SU-DHL-6 (cell line): ENCODE measurements around the gene THG1L.

ENCODE experiments used
- H2AFZ ChIP-seq: fragments of 200-600 bp; sonication (generic); 2 replicates; pipeline ENCODE4 v1.6.1; 2014; ENCODE audit warnings: low read depth, mild to moderate bottlenecking, moderate library complexity, mixed read lengths, antibody characterized with exemption, low read length; ENCODE audit not compliant: severe bottlenecking
- H3F3A ChIP-seq: fragments of 200-600 bp; shearing (Covaris generic); 2 replicates; pipeline ENCODE4 v1.6.0; 2016; ENCODE audit warnings: antibody characterized with exemption, mild to moderate bottlenecking; ENCODE audit not compliant: insufficient read depth
- H3K27ac ChIP-seq: fragments of 200-600 bp; sonication (generic); 2 replicates; pipeline ENCODE4 v1.5.1; 2016; ENCODE audit warnings: low read depth, mild to moderate bottlenecking, low read length, moderate library complexity, mixed read lengths
- H3K27me3 ChIP-seq: fragments of 200-600 bp; sonication (generic), shearing (Covaris generic); 2 replicates; pipeline ENCODE4 v1.6.0; 2014; ENCODE audit warnings: mild to moderate bottlenecking, low read length
- H3K36me3 ChIP-seq: fragments of 200-600 bp; sonication (generic); 2 replicates; pipeline ENCODE4 v1.6.1; 2014; ENCODE audit warnings: mild to moderate bottlenecking, low read length, mixed read lengths
- H3K4me2 ChIP-seq: fragments of 300-600, 200-600 bp; shearing (Covaris generic), sonication (generic); 2 replicates; pipeline ENCODE4 v1.6.0; 2014; ENCODE audit warnings: low read length, low read depth, mild to moderate bottlenecking; ENCODE audit not compliant: poor library complexity, severe bottlenecking
- H3K4me3 ChIP-seq: fragments of 200-600 bp; sonication (generic); 2 replicates; pipeline ENCODE4 v1.5.1; 2014; ENCODE audit warnings: antibody characterized with exemption, low read length, mild to moderate bottlenecking, mixed read lengths; ENCODE audit not compliant: insufficient read depth, poor library complexity, severe bottlenecking
- H3K79me2 ChIP-seq: fragments of 200-600 bp; sonication (generic); 2 replicates; pipeline ENCODE4 v1.6.1; 2014; ENCODE audit warnings: mild to moderate bottlenecking, low read length, moderate library complexity; ENCODE audit not compliant: insufficient read depth
- H3K9ac ChIP-seq: fragments of 200-600 bp; sonication (generic); 2 replicates; pipeline ENCODE4 v1.7.0; 2014; ENCODE audit warnings: mild to moderate bottlenecking, low read length
- H3K9me2 ChIP-seq: fragments of 200-600 bp; sonication (generic); replicated peaks from 2 replicates; pipeline ENCODE4 v1.6.1; 2014; ENCODE audit warnings: low read length; ENCODE audit not compliant: insufficient read depth
- H3K9me3 ChIP-seq: fragments of 200-600 bp; sonication (generic); 2 replicates; pipeline ENCODE4 v1.6.1; 2014; ENCODE audit warnings: low read length, mixed read lengths; ENCODE audit not compliant: insufficient read depth
- H4K20me1 ChIP-seq: fragments of 200-600 bp; sonication (generic); 2 replicates; pipeline ENCODE4 v1.6.1; 2014; ENCODE audit warnings: low read depth, mild to moderate bottlenecking, antibody characterized with exemption, low read length, moderate library complexity, mixed read lengths
- EZH2phosphoT487 ChIP-seq: fragments of 200-600 bp; sonication (generic), shearing (Covaris generic); conservative IDR thresholded peaks from 2 replicates; pipeline ENCODE4 v1.6.1; 2018; ENCODE audit warnings: mild to moderate bottlenecking, antibody characterized with exemption, low read length, moderate library complexity, mixed read lengths
- TF ChIP-seq, protein P1 (sequence below): fragments of 200-600 bp; sonication (generic); IDR thresholded peaks from one replicate; pipeline ENCODE4 v1.5.1; 2017; ENCODE audit warnings: antibody characterized with exemption, mild to moderate bottlenecking, low read length, moderate library complexity; ENCODE audit not compliant: insufficient read depth, poor library complexity, severe bottlenecking

THG1L gene

GRCh38 chr5:157748760-157749461, 17.7 kb downstream of the THG1L start:
- no peaks in the 10 kb centered on the region for H3F3A ChIP-seq
- H3K79me2 ChIP-seq: peaks cover 16% of the 10 kb centered on the region; the same call in 1 of the 2 replicates
- no peaks in the 10 kb centered on the region for H3K9me3 ChIP-seq
- H3K9me2 ChIP-seq: no peaks in the 10 kb centered on the region
- no peak overlapping the region for H2AFZ ChIP-seq
- H3K4me3 ChIP-seq: no peak overlapping the region
- TF ChIP-seq, protein P1, sequence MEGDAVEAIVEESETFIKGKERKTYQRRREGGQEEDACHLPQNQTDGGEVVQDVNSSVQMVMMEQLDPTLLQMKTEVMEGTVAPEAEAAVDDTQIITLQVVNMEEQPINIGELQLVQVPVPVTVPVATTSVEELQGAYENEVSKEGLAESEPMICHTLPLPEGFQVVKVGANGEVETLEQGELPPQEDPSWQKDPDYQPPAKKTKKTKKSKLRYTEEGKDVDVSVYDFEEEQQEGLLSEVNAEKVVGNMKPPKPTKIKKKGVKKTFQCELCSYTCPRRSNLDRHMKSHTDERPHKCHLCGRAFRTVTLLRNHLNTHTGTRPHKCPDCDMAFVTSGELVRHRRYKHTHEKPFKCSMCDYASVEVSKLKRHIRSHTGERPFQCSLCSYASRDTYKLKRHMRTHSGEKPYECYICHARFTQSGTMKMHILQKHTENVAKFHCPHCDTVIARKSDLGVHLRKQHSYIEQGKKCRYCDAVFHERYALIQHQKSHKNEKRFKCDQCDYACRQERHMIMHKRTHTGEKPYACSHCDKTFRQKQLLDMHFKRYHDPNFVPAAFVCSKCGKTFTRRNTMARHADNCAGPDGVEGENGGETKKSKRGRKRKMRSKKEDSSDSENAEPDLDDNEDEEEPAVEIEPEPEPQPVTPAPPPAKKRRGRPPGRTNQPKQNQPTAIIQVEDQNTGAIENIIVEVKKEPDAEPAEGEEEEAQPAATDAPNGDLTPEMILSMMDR: no peak
- TF ChIP-seq EZH2phosphoT487: no peak
- H3K36me3 ChIP-seq: no peaks in the 10 kb centered on the region
- no peak overlapping the region for H3K4me2 ChIP-seq
- no peaks in the 10 kb centered on the region for H3K27me3 ChIP-seq
- no peaks in the 10 kb centered on the region for H4K20me1 ChIP-seq
- no peak overlapping the region for H3K9ac ChIP-seq
- no peak overlapping the region for H3K27ac ChIP-seq

DNA sequence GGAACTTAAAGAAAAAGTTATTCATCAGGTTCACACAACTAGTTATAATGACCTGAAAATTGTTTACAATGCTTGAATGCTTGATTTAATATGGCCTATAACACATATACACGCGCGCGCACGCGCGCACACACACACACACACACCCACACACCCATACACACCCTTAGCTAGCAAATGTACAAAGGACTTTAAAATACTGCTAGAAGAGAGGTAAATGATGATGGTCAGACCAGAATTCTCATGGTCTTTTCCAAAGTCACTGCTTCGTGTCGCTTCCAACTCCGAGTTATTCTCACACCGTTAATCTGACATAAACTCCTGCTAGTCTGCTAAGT, 18.2 kb downstream of the THG1L start:
- Histone ChIP-seq H3K27ac (no peak overlapping the region), H4K20me1 (no peaks in the 10 kb centered on the region)

GRCh38 chr5:157750320-157750719, 19.1 kb downstream of the THG1L start:
- Histone ChIP-seq H4K20me1 (no peaks in the 10 kb centered on the region), H3K79me2 (peaks cover 7% of the 10 kb centered on the region; the same call in 1 of the 2 replicates), H3K9me3 (no peaks in the 10 kb centered on the region), H3K27me3 (no peaks in the 10 kb centered on the region), H3K27ac (no peak overlapping the region), H3K4me2 (no peak overlapping the region), H2AFZ (no peak overlapping the region), H3K4me3 (no peak overlapping the region), H3K9me2 (no peaks in the 10 kb centered on the region), H3K9ac (no peak overlapping the region), H3K36me3 (peaks cover 4% of the 10 kb centered on the region; the same call in 1 of the 2 replicates), H3F3A (no peaks in the 10 kb centered on the region)
- TF ChIP-seq, protein P1: no peak
- no peak for TF ChIP-seq EZH2phosphoT487

More for the DNA sequence above, 18.2 kb downstream of the THG1L start:
- no peak overlapping the region for H3K4me2 ChIP-seq
- H2AFZ ChIP-seq: no peak overlapping the region
- H3K36me3 ChIP-seq: no peaks in the 10 kb centered on the region
- H3K27me3 ChIP-seq: no peaks in the 10 kb centered on the region
- H3F3A ChIP-seq: no peaks in the 10 kb centered on the region
- peaks cover 11% of the 10 kb centered on the region; the same call in 1 of the 2 replicates for H3K79me2 ChIP-seq
- no peaks in the 10 kb centered on the region for H3K9me3 ChIP-seq
- TF ChIP-seq, protein P1: no peak
- no peak for TF ChIP-seq EZH2phosphoT487
- H3K9me2 ChIP-seq: no peaks in the 10 kb centered on the region
- H3K9ac ChIP-seq: no peak overlapping the region
- H3K4me3 ChIP-seq: no peak overlapping the region
